ENCODE data around the gene GLCE.

Gene GLCE

DNA sequence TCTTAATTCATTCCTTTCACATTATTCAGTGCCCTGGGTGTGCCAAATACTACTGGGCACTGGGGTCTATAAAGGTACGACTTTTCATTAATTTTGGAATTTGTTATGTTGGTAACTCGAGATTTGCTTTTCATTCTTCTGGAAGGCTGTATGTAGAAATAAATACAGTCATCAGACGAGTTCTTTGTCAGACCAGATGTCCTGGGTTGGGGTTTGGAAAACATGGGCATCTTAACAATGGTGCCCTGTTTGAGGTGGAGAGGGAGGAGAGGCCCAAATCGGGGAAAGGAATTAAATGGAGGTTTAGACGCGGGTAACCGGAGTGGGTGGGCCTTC lies 662 bp upstream of the GLCE start:
- H3K4me1 ChIP-seq (ENCODE audit: control insufficient read depth in 1 of 2, insufficient read depth in 1 of 2, low read depth in 1 of 2, low read length in 1 of 2) = peaks cover 16 to 18% of the 10 kb centered on the region in 2 experiments
- TF ChIP-seq, protein P1, sequence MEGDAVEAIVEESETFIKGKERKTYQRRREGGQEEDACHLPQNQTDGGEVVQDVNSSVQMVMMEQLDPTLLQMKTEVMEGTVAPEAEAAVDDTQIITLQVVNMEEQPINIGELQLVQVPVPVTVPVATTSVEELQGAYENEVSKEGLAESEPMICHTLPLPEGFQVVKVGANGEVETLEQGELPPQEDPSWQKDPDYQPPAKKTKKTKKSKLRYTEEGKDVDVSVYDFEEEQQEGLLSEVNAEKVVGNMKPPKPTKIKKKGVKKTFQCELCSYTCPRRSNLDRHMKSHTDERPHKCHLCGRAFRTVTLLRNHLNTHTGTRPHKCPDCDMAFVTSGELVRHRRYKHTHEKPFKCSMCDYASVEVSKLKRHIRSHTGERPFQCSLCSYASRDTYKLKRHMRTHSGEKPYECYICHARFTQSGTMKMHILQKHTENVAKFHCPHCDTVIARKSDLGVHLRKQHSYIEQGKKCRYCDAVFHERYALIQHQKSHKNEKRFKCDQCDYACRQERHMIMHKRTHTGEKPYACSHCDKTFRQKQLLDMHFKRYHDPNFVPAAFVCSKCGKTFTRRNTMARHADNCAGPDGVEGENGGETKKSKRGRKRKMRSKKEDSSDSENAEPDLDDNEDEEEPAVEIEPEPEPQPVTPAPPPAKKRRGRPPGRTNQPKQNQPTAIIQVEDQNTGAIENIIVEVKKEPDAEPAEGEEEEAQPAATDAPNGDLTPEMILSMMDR (IDR thresholded peaks at IDR 0.05) = no peak
- peaks cover 35% of the 10 kb centered on the region for H3K27me3 ChIP-seq
- no peak overlapping the region for H3K27ac ChIP-seq
- peak overlapping the region; percentile 76 to 82 for H3K4me3 ChIP-seq (ENCODE audit: low read depth in 1 of 2, low read length in 1 of 2)
- no peaks in the 10 kb centered on the region for H3K9me3 ChIP-seq
- no peaks in the 10 kb centered on the region for H3K36me3 ChIP-seq

DNA sequence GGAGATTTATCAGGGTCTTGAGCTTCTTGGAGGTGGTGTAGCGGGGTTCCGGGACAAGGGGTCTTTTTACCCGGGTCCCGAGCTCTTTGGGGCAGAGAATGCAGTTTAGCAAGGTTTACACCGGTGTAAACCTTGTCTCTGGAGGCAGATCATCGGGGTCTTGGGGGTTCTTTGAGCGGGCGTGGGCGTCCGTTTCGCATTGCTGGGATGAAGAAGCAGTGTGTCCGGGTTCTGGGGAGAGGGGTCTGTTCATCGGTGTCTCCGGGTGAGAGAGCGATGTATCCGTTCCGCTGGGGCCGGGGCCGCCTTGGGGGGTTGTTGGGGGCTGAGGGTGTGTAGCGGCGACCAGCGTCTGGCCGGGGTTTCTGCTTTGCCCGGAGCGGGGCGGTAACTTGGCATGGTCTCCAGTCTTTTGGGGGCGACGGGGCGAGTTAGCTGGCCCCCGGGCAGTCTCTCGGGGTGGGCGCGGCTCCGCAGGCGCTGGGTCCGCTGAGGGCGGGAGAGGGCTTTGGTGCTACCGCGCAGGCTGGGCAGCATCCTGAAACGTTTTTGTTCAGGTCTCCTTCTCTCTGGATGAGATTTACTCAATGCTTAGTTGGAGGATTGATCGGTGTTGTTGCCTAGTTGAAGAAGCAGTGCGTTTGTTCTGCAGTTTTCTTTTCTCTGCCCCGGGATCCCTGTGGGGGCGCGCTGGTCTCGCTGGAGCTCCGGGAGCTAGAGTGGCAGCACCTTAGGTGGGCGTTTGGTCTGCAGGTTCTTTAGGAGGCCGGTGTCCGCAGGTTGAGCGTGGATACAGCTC lies 843 bp downstream of the GLCE start:
- no peaks in the 10 kb centered on the region for H3K9me3 ChIP-seq
- peaks cover 16 to 18% of the 10 kb centered on the region in 2 experiments for H3K4me1 ChIP-seq (ENCODE audit: control insufficient read depth in 1 of 2, insufficient read depth in 1 of 2, low read depth in 1 of 2, low read length in 1 of 2)
- peak overlapping the region; percentile 76 to 82 for H3K4me3 ChIP-seq (ENCODE audit: low read depth in 1 of 2, low read length in 1 of 2)
- TF ChIP-seq, protein P1 (IDR thresholded peaks at IDR 0.05) = no peak
- H3K27me3 ChIP-seq = peaks cover 35% of the 10 kb centered on the region
- H3K27ac ChIP-seq = no peak overlapping the region
- H3K36me3 ChIP-seq = no peaks in the 10 kb centered on the region

DNA sequence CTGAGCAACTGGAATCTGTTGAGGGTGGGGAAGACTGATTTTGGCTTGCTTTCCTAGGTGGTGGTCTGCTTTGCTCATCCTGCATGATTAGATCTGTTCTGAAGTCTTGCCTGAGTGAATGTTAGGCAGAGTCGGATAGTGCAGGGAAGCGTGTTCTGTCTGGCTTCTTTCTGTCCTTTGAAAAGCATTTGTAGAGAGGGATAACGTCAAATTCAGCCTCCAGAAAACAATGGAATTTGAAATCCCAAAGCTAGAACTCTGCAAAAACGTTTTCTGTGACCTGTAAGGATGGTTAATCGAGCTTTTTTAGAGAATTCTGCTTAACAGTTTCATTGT lies 1.4 kb downstream of the GLCE start:
- Histone ChIP-seq H3K9me3 (no peaks in the 10 kb centered on the region), H3K36me3 (no peaks in the 10 kb centered on the region), H3K27ac (no peak overlapping the region), H3K27me3 (peaks cover 35% of the 10 kb centered on the region), H3K4me1 (ENCODE audit: control insufficient read depth in 1 of 2, insufficient read depth in 1 of 2, low read depth in 1 of 2, low read length in 1 of 2) (peaks cover 16 to 18% of the 10 kb centered on the region in 2 experiments), H3K4me3 (ENCODE audit: low read depth in 1 of 2, low read length in 1 of 2) (peak overlapping the region; percentile 76 to 82)
- TF ChIP-seq, protein P1 (IDR thresholded peaks at IDR 0.05) = no peak

DNA sequence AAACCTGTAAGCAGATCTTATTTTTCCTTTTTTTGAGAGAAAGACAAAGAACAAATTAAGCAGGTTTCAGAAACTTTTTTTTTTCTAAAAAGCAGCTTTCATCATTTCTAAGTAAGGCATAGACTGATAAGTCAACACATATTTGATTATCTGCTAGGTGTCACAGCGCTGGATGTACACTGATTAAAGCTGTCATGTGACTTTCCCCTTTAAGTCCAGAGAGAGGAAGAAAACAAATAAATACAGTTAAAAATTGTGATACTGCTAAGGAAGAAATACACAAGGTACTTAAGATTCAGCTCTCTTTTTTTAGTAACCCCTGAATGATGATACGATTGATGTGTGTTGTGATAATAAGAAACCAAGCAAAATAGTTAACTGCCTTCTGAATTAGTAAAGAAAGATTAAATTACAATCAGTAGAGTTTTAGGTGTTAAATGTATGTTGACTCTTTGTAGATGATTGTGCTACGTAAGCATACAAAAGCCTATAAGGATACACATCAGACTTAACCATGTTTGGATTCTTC lies 2.8 kb downstream of the GLCE start:
- Histone ChIP-seq H3K36me3 (no peaks in the 10 kb centered on the region), H3K9me3 (no peaks in the 10 kb centered on the region), H3K4me1 (ENCODE audit: control insufficient read depth in 1 of 2, insufficient read depth in 1 of 2, low read depth in 1 of 2, low read length in 1 of 2) (peaks cover 18 to 20% of the 10 kb centered on the region in 2 experiments), H3K27ac (no peak overlapping the region), H3K27me3 (peaks cover 32% of the 10 kb centered on the region), H3K4me3 (ENCODE audit: low read depth in 1 of 2, low read length in 1 of 2) (no peak overlapping the region)
- TF ChIP-seq, protein P1 (IDR thresholded peaks at IDR 0.05) = no peak

DNA sequence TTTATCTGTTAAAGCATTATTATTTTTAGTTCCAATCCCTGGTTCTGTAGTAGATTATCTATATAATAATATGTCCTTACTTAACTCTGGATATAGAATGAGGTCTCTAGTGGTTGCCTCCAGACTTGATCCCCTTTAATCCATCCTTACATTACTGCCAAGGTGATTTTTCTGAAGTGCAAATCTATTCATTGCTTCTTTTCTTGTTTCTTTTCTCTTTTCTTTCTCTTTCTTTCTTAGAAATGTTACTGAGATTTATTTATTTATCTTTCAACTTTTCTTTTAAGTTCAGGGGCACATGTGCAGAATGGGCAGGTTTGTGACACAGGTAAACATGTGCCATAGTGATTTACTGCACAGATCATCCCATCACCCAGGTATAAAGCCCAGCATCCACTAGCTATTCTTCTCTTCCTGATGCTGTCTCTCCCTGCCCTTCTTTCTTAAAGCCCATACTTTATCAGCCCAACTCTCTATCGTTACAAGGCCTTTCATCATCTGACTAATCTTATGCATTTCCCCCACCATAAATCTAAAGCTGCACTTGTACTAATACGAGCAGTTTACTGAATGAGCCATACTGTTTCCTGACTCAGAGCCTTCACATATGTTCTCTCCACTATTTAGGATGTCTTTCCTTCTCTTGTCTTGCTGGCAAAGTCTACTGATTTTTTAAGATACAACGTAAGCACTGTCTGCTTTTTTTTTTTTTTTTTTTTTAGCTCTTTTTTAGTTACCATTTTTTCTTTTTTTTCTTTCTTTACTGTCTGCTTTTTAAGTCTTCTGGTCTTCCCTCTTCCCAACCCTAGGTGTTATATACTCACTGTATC lies 4.6 kb downstream of the GLCE start:
- TF ChIP-seq, protein P1 (IDR thresholded peaks at IDR 0.05) = no peak
- H3K9me3 ChIP-seq = no peaks in the 10 kb centered on the region
- no peak overlapping the region for H3K27ac ChIP-seq
- no peaks in the 10 kb centered on the region for H3K36me3 ChIP-seq
- no peak overlapping the region for H3K4me3 ChIP-seq (ENCODE audit: low read depth in 1 of 2, low read length in 1 of 2)
- peaks cover 32% of the 10 kb centered on the region for H3K27me3 ChIP-seq
- H3K4me1 ChIP-seq (ENCODE audit: control insufficient read depth in 1 of 2, insufficient read depth in 1 of 2, low read depth in 1 of 2, low read length in 1 of 2) = peaks cover 14 to 17% of the 10 kb centered on the region in 2 experiments
